Memory B cell (primary cell): ENCODE measurements around the gene SELENOH.
"Not testable (repeated sequence)": the region's sequence is repeated elsewhere in the genome, so short reads cannot be mapped to it uniquely, and the experiment has no call there.

ENCODE experiments used
- ATAC-seq: fragments of 150-1000 bp; cut with Tn5 transposase; 2 replicates; pipeline ENCODE4 v1.10.0; 2021; ENCODE audit warnings: low read depth, mild to moderate bottlenecking, moderate library complexity
- DNase-seq, 2 donors: peaks; one replicate each; pipeline ENCODE4 v3.0.0; 2022; ENCODE audit warnings: low spot score in 2 of 2
- H3K27ac Mint-ChIP-seq: one replicate; pipeline ENCODE4 v1.8.0; 2022; ENCODE audit warnings: mild to moderate bottlenecking, moderate library complexity, mixed read lengths
- H3K27me3 Mint-ChIP-seq: one replicate; pipeline ENCODE4 v1.8.0; 2022; ENCODE audit warnings: mixed read lengths
- H3K36me3 Mint-ChIP-seq: one replicate; pipeline ENCODE4 v1.8.0; 2022; ENCODE audit warnings: mild to moderate bottlenecking, mixed read lengths
- H3K4me1 Mint-ChIP-seq: one replicate; pipeline ENCODE4 v1.8.0; 2022; ENCODE audit warnings: mixed read lengths
- H3K4me3 Mint-ChIP-seq: one replicate; pipeline ENCODE4 v1.8.0; 2022; ENCODE audit warnings: mild to moderate bottlenecking, moderate library complexity, mixed read lengths
- H3K9me3 Mint-ChIP-seq: one replicate; pipeline ENCODE4 v1.8.0; 2022; ENCODE audit warnings: mixed read lengths

Gene SELENOH, protein sequence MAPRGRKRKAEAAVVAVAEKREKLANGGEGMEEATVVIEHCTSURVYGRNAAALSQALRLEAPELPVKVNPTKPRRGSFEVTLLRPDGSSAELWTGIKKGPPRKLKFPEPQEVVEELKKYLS

DNA sequence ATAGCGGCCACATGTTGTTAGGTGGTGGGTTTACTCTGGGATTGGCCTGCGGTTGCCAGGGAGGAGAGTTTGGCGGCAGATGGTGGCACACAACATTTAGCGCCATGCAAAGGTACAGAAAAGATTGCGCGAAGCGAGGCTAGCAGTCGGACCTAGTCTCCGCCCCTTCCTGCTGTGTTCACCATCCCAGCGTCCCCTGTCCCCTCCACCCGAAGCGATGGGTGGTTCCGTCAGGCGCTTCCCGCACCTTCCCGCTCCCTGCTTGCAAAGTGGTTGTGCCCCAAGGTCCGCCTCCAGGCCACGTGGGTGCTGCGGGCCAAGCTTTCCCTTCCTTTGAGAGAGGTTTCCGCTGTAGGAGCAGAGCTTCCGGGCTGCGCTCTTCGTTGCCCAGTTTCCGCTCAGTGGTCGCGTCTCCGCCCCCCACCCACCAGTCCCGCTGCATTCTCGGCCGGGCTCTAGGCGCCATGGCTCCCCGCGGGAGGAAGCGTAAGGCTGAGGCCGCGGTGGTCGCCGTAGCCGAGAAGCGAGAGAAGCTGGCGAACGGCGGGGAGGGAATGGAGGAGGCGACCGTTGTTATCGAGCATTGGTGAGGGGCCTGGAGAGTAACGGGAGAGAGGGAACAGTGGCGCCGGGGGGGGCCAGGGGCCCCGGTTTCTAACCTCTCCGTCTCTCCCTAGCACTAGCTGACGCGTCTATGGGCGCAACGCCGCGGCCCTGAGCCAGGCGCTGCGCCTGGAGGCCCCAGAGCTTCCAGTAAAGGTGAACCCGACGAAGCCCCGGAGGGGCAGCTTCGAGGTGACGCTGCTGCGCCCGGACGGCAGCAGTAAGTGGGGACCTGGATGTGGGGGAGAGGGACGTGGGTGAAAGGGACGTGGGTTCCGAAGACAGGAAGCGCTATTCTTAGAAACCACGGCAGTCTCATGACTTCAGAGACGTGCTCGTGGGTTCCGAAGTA lies at the start of gene SELENOH:
SELENOH (plus strand) TSS at position 360 of the 955 bp plus-strand sequence; CDS start at position 465, 105 bp downstream.
- no peaks in the 10 kb centered on the region for H3K9me3 Mint-ChIP-seq
- H3K4me1 Mint-ChIP-seq: peaks cover 19% of the 10 kb centered on the region
- DNase-seq: peak; percentile 81 to 92
- H3K27me3 Mint-ChIP-seq: no peaks in the 10 kb centered on the region
- H3K4me3 Mint-ChIP-seq: peak within 1 kb of the TSS; percentile 98
- H3K36me3 Mint-ChIP-seq: peaks cover 23% of the 10 kb centered on the region
- ATAC-seq: peak; percentile 82
- H3K27ac Mint-ChIP-seq: peak within 1 kb of the TSS; percentile 99

DNA sequence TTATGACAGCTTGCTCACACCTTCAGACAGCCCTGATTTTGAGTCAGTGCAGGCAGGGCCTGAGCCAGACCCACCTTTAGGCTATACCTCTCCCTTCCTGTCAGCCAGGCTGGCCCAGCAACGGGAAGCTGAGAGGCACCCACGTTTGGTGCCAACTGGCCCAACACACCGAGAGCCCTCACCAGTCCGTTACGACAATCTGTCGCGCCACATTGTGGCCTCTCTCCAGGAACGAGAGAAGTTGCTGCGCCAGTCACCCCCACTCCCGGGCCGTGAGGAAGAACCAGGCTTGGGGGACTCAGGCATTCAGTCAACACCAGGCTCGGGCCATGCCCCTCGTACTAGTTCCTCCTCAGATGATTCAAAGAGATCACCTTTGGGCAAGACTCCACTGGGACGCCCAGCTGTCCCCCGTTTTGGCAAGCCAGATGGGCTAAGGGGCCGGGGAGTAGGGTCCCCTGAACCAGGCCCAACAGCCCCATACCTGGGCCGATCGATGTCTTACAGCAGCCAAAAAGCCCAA lies 42.4 kb upstream of the SELENOH start:
- H3K4me3 Mint-ChIP-seq: no peak overlapping the region
- DNase-seq (no peak), ATAC-seq (no peak)
- no peaks in the 10 kb centered on the region for H3K4me1 Mint-ChIP-seq
- H3K36me3 Mint-ChIP-seq: peaks cover 25% of the 10 kb centered on the region
- no peaks in the 10 kb centered on the region for H3K9me3 Mint-ChIP-seq
- H3K27ac Mint-ChIP-seq: no peak overlapping the region
- H3K27me3 Mint-ChIP-seq: no peaks in the 10 kb centered on the region

DNA sequence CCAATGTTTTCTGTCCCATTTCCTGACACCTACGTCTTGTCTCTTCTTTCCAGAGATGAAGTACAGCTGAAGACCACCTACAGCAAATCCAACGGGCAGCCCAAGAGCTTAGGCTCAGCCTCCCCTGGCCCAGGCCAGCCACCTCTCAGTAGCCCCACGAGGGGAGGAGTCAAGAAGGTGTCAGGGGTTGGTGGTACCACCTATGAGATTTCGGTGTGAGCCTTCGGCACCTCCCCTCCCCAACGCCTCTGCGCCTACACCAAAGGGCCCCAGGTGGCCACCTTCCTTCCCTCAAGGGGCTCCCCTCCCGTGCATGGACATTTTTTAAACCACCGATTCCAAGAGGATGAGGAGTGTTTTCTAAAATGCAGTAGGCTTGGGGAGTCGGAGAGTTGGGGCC lies 41.5 kb upstream of the SELENOH start:
- no peaks in the 10 kb centered on the region for H3K27me3 Mint-ChIP-seq
- peaks cover 27% of the 10 kb centered on the region for H3K36me3 Mint-ChIP-seq

DNA sequence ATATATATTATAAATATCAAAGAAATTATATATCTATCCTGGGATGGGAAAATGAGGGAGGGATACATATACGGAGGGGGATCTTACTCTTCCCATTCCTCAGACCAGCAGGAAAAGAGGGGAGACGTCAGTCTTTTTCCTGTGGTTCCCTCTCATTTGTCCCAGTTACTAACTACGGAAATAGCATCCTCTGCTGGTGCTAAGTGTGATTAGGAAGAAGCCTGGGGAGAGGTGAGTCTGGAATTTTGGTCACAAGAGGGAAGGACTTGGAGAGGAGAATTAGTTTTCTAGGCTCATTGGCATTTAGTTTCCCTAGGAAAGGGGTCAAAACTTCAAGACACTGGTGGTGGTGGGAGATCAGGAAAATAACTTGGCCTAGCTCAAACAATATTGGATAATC lies 40.9 kb upstream of the SELENOH start:
- H3K27me3 Mint-ChIP-seq: no peaks in the 10 kb centered on the region
- H3K9me3 Mint-ChIP-seq: no peaks in the 10 kb centered on the region
- no peak overlapping the region for H3K4me3 Mint-ChIP-seq
- peaks cover 26% of the 10 kb centered on the region for H3K36me3 Mint-ChIP-seq
- H3K27ac Mint-ChIP-seq: no peak overlapping the region
- ATAC-seq (no peak), DNase-seq (no peak)
- H3K4me1 Mint-ChIP-seq: no peaks in the 10 kb centered on the region

More for the DNA sequence above, 41.5 kb upstream of the SELENOH start:
- H3K4me1 Mint-ChIP-seq: no peaks in the 10 kb centered on the region
- H3K4me3 Mint-ChIP-seq: no peak overlapping the region
- no peak overlapping the region for H3K27ac Mint-ChIP-seq
- no peak for DNase-seq
- H3K9me3 Mint-ChIP-seq: no peaks in the 10 kb centered on the region
- ATAC-seq: no peak

DNA sequence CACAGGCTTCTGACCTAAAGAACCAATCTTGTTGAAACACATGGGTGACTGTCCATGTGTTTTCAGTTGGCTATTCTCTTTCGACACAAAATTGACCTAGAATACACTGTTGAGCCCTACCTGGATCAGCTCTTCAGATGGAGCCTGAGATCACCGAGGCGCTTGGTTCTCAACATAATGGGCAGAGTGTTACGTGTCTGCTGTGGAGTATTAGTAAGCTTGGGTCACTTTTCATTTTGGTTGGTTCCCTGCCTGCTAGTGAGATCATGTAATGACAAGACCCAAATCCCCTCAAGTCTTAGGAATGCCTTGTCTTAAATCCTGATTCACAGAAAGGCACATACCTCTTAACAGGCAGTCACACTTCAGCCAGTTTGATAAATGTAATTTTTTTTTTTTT lies 38.0 kb upstream of the SELENOH start:
- no peaks in the 10 kb centered on the region for H3K27me3 Mint-ChIP-seq
- H3K36me3 Mint-ChIP-seq: peaks cover 19% of the 10 kb centered on the region
- H3K9me3 Mint-ChIP-seq: no peaks in the 10 kb centered on the region
- H3K4me1 Mint-ChIP-seq: peaks cover 5% of the 10 kb centered on the region
- no peak overlapping the region for H3K4me3 Mint-ChIP-seq
- H3K27ac Mint-ChIP-seq: no peak overlapping the region
- ATAC-seq (no peak), DNase-seq (no peak)

DNA sequence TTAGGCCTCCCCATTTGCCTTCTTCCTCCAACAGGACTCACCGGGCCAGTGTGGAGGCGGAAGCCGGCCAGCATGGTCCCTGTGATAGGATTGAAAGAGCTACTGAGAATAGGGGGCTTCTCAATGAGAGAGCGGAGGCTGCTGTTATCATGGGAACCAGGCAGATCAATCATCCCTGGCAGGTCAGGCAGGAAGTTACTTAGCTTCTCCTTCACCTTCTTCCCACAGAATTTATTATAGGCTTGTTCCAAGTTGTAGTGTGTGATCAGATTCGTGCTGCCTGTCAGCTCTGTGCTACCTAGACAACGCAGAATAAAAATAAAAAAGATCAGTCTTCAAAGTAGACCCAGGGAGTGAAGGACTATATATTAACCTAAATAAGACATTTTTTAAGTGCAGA lies 36.4 kb upstream of the SELENOH start:
- H3K36me3 Mint-ChIP-seq: peaks cover 14% of the 10 kb centered on the region
- no peak for DNase-seq
- peaks cover 11% of the 10 kb centered on the region for H3K4me1 Mint-ChIP-seq
- H3K9me3 Mint-ChIP-seq: no peaks in the 10 kb centered on the region
- no peak overlapping the region for H3K4me3 Mint-ChIP-seq
- H3K27me3 Mint-ChIP-seq: no peaks in the 10 kb centered on the region
- ATAC-seq: no peak
- H3K27ac Mint-ChIP-seq: peak overlapping the region; percentile 14

DNA sequence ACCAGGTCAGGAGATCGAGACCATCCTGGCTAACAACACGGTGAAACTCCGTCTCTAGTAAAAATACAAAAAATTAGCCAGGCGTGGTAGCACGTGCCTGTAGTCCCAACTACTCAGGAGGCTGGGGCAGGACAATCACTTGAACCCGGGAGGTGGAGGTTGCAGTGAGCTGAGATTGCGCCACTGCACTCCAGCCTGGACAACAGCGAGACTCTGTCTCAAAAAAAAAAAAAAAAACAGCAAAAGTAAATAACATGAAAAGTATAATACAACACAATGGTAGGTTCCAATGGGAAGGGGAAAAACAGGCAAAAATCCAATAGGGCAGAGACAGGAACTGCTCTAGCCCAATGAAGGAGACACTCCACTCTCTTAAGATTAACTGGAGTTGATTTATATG lies 35.9 kb upstream of the SELENOH start:
- not testable (repeated sequence) for H3K9me3 Mint-ChIP-seq, H3K27ac Mint-ChIP-seq, H3K27me3 Mint-ChIP-seq, DNase-seq, ATAC-seq, H3K4me3 Mint-ChIP-seq
- Mint-ChIP-seq H3K36me3 (peaks cover 14% of the 10 kb centered on the region), H3K4me1 (peaks cover 14% of the 10 kb centered on the region)

DNA sequence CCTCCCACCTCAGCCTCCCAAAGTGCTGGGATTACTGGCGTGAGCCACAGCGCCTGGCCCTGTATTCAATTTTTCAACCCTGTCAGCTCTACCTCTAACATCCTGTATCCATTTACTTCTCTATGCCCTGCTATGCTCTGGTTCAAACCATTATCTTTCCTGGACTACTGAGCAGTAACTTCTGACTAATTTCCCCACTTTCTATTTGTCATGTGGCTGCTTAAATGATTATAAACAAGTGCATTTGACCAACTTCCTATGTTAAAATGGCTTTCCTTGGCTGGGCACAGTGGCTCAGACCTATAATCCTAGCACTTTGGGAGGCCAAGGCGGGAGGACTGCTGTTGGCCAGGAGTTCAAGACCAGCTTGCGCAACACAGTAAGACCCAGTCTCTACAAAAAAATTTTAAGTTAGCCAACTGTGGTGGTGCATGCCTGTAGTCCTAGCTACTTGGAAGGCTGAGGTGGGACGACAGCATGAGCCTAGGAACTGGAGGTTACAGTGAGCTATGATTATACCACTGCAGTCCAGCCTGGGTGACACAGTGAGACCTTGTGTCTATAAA lies 31.4 kb upstream of the SELENOH start:
- no peak overlapping the region for H3K4me3 Mint-ChIP-seq
- DNase-seq: no peak
- no peaks in the 10 kb centered on the region for H3K9me3 Mint-ChIP-seq
- H3K27ac Mint-ChIP-seq: no peak overlapping the region
- no peaks in the 10 kb centered on the region for H3K27me3 Mint-ChIP-seq
- H3K36me3 Mint-ChIP-seq: peaks cover 8% of the 10 kb centered on the region
- no peak for ATAC-seq
- H3K4me1 Mint-ChIP-seq: peaks cover 28% of the 10 kb centered on the region

DNA sequence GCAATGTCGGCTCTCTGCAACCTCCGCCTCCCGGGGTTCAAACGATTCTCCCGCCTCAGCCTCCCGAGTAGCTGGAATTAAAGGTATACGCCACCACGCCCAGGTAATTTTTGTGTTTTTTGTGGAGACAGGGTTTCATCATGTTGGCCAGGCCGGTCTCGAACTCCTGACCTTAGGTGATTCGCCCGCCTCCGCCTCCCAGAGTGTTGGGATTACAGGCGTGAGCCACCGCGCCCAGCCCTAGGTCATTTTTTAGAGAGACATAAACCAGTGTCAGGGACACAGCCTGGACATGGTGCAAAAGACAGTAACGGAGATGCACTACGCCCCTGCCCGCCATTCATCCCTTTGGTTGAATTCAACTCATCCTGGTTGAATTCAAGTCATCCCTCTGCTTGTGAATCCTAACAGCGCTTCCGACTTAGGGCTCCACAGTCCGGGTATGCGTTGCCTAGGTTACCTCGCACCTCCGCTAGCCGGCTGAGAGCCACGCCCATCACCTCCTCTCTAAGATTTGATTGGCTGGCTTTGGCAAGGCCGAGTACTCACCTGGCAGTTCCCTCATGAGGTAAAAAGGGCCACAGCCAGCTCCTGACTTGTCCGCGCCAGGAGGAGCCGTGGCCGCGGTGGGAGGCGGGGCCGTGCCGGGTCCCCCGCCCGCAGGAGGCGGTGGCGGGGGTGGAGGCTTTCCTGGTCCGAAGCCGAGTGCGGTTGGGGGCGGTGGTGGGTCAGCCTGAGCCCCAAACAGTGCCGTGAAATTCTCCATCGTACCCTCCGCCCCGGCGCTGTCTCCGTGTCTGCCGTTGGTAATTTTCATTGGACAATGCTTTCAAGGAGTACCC lies 29.7 kb upstream of the SELENOH start, which contains the start of gene MED19:
MED19 (minus strand) TSS at position 802 of the 842 bp plus-strand sequence; CDS start at position 766, 36 bp downstream.
- DNase-seq (peak; percentile 72 to 74), ATAC-seq (peak; percentile 50)
- peaks cover 28% of the 10 kb centered on the region for H3K4me1 Mint-ChIP-seq
- H3K9me3 Mint-ChIP-seq: no peaks in the 10 kb centered on the region
- peak within 1 kb of the TSS; percentile 95 for H3K27ac Mint-ChIP-seq
- H3K4me3 Mint-ChIP-seq: peak within 1 kb of the TSS; percentile 98
- H3K27me3 Mint-ChIP-seq: no peaks in the 10 kb centered on the region
- peaks cover 8% of the 10 kb centered on the region for H3K36me3 Mint-ChIP-seq

DNA sequence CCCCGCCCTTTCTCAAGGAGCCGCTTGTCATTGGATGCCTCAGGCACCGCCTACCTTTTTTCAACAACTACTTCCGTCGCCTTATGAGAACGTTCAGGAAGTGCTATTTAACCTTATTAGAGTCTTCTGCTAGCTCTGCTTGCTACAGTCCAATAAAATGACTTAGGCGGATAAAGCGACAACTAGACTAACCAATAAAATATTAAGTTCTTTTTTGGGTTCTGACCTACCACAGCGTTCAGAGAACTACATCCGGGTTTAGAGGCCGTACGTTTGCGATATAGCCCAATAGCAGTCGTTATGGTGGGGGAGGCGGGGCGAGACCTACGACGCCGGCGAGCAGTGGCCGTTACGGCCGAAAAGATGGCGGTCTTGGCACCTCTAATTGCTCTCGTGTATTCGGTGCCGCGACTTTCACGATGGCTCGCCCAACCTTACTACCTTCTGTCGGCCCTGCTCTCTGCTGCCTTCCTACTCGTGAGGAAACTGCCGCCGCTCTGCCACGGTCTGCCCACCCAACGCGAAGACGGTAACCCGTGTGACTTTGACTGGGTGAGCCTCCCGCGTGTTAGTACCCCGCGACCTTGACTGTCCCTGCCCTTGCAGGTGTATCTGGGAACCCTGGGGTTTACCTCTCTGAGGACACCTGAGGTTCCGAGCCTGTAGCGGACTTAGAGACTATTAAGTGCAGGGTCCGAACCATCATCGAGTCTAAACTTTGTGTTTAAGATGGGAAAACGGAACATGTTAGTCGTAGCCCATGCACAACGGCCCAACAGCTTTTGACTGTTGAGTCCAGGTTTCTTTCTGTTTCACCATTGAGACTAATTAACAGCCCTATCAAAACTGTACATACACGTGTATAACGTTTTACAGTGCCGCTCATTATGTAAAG lies 28.8 kb upstream of the SELENOH start, which contains the start of gene TMX2:
TMX2 (plus strand) TSS at position 338 of the 895 bp plus-strand sequence; CDS start at position 364, 26 bp downstream.
- ATAC-seq: peak; percentile 85
- H3K9me3 Mint-ChIP-seq: no peaks in the 10 kb centered on the region
- DNase-seq: peak; percentile 71 to 85
- peaks cover 10% of the 10 kb centered on the region for H3K36me3 Mint-ChIP-seq
- no peaks in the 10 kb centered on the region for H3K27me3 Mint-ChIP-seq
- peak within 1 kb of the TSS; percentile 95 for H3K27ac Mint-ChIP-seq
- peak within 1 kb of the TSS; percentile 98 for H3K4me3 Mint-ChIP-seq
- peaks cover 26% of the 10 kb centered on the region for H3K4me1 Mint-ChIP-seq

DNA sequence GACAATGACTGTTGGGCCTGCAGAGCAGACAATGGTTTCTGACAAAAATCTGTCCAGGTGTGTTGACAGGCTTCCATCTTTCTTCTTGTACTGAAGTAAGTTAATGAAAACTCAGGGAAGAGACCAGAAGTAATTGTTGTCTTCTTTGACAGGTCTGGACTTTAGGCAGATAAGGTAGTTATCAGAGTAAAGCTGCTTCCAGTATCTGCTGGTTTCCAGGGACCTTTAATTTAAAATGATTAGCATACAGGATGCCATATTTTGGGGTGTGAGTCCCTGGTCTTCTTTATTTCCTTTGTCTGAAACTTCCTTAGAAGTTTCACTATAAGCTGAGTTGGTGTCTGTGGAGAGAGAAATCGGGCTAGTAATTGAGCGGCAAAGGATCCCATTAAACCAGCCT lies 27.5 kb upstream of the SELENOH start:
- no peak for DNase-seq
- Mint-ChIP-seq H3K4me1 (peaks cover 19% of the 10 kb centered on the region), H3K27ac (peak overlapping the region; percentile 95), H3K4me3 (peak overlapping the region; percentile 98), H3K9me3 (no peaks in the 10 kb centered on the region), H3K27me3 (no peaks in the 10 kb centered on the region), H3K36me3 (peaks cover 14% of the 10 kb centered on the region)
- ATAC-seq: no peak

DNA sequence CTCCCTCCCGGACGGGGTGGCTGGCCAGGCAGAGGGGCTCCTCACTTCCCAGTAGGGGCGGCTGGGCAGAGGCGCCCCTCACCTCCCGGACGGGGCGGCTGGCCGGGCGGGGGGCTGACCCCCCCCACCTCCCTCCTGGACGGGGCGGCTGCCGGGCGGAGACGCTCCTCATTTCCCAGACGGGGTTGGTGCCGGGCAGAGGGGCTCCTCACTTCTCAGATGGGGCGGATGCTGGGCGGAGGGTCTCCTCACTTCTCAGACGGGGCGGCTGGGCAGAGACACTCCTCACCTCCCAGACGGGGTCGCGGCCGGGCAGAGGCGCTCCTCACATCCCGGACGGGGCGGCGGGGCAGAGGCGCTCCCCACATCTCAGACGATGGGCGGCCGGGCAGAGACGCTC lies 24.6 kb upstream of the SELENOH start:
- H3K4me3 Mint-ChIP-seq, H3K9me3 Mint-ChIP-seq, H3K4me1 Mint-ChIP-seq, H3K27me3 Mint-ChIP-seq, H3K27ac Mint-ChIP-seq, DNase-seq, ATAC-seq: not testable (repeated sequence)
- peaks cover 13% of the 10 kb centered on the region for H3K36me3 Mint-ChIP-seq
